ENCODE data around the gene EEIG1. TPM values are rescaled to one million over a fixed set of nuclear protein-coding genes. Genes with fewer than 3 reads are reported as not detected.
A peak's percentile ranks its signal among the peaks of the same experiment; 100 is the strongest.

EEIG1 gene
- total and polyA plus RNA-seq, 10 of the 15 experiments (the other 5 are each of a cell fraction or from before 2014, with no cell fraction given) = 1.2 to 75.9 (median 9.0) TPM

DNA sequence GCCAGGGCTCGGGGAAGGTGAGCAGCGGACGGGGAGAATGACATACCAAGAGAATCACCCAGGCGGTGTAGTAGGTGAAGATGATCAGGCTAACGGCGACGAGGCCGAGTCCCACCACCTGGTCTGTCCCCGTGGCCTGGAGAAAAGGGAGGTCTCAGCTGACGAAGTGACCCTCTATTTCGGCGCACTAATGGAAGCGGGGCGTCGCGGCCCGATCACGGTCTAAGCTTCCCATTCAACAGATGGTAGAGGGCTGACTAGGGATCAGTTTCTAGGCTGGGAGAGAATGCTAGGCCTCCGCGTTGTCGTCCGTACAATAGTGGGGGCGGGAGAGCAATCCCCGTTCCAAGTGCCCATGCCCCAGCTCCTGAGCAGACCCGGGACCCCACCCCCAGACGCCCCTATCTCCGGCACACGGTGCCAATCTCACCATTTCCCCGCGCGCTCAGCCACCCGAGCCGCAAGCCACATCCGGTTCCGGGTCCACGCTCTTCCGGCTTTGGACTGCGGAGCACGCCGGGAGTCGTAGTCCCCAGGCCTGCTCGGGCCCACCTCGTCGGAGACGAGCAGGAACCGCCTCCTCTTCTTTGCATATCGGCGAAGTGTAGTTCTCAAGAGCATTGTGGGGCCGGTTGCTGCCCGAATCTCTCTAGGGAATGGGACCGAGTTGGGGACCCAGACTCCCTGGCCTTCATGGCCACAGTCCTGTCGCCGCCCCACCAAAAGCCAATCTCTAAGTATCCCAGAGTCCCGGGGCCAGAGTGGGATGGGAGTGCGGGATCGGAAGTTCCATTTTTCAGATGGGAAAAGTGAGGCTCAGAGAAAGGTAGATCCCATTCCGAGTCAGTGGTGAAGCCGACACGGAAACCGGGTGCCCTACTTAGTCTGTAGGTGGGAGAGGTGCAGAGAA lies 43.1 kb downstream of the EEIG1 start, which contains the start of gene DPM2 (continued):
- peak; percentile 41; the same call in 1 of the 2 replicates for TF ChIP-seq TAF1 (IDR thresholded peaks at IDR 0.05; ENCODE audit: borderline replicate concordance, low read depth, low read length)
- peak; percentile 92; the same call in 2 of the 3 replicates for TF ChIP-seq POU2F2 (IDR thresholded peaks at IDR 0.05; ENCODE audit: borderline replicate concordance, low read depth, low read length)
- peak in 1 of 2 experiments; percentile 47; a peak in 1 of 4 replicates for TF ChIP-seq ETV6 (conservative IDR thresholded peaks at IDR 0.05 in 1 of 2, IDR thresholded peaks at IDR 0.05 in 1 of 2; ENCODE audit: borderline replicate concordance in 1 of 2, low read depth in 1 of 2)
- TF ChIP-seq MXI1 (IDR thresholded peaks at IDR 0.05; ENCODE audit: low read depth, low read length) = peak; percentile 74
- TF ChIP-seq POLR2AphosphoS5 (IDR thresholded peaks at IDR 0.05; ENCODE audit: low read length) = peak; percentile 77
- TF ChIP-seq, protein P1, sequence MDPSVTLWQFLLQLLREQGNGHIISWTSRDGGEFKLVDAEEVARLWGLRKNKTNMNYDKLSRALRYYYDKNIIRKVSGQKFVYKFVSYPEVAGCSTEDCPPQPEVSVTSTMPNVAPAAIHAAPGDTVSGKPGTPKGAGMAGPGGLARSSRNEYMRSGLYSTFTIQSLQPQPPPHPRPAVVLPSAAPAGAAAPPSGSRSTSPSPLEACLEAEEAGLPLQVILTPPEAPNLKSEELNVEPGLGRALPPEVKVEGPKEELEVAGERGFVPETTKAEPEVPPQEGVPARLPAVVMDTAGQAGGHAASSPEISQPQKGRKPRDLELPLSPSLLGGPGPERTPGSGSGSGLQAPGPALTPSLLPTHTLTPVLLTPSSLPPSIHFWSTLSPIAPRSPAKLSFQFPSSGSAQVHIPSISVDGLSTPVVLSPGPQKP (IDR thresholded peaks at IDR 0.05; ENCODE audit: low read depth, low read length) = peak; percentile 81
- TF ChIP-seq CBFB (IDR thresholded peaks at IDR 0.05; ENCODE audit: low read depth) = peak; percentile 96
- TF ChIP-seq PML (IDR thresholded peaks at IDR 0.05; ENCODE audit: low read length) = peak; percentile 74; the same call in 1 of the 2 replicates
- peak; percentile 84; the same call in 1 of the 2 replicates for TF ChIP-seq TARDBP (IDR thresholded peaks at IDR 0.05; ENCODE audit: borderline replicate concordance)
- peak; percentile 5; the same call in 1 of the 2 replicates for TF ChIP-seq MTA3 (IDR thresholded peaks at IDR 0.05; ENCODE audit: borderline replicate concordance, low read length)
- TF ChIP-seq NFXL1 (IDR thresholded peaks at IDR 0.05; ENCODE audit: borderline replicate concordance) = no peak; the same call in 1 of the 2 replicates
- TF ChIP-seq POLR2A (IDR thresholded peaks at IDR 0.05; ENCODE audit: low read depth, low read length) = peak; percentile 83
- TF ChIP-seq, protein P2, sequence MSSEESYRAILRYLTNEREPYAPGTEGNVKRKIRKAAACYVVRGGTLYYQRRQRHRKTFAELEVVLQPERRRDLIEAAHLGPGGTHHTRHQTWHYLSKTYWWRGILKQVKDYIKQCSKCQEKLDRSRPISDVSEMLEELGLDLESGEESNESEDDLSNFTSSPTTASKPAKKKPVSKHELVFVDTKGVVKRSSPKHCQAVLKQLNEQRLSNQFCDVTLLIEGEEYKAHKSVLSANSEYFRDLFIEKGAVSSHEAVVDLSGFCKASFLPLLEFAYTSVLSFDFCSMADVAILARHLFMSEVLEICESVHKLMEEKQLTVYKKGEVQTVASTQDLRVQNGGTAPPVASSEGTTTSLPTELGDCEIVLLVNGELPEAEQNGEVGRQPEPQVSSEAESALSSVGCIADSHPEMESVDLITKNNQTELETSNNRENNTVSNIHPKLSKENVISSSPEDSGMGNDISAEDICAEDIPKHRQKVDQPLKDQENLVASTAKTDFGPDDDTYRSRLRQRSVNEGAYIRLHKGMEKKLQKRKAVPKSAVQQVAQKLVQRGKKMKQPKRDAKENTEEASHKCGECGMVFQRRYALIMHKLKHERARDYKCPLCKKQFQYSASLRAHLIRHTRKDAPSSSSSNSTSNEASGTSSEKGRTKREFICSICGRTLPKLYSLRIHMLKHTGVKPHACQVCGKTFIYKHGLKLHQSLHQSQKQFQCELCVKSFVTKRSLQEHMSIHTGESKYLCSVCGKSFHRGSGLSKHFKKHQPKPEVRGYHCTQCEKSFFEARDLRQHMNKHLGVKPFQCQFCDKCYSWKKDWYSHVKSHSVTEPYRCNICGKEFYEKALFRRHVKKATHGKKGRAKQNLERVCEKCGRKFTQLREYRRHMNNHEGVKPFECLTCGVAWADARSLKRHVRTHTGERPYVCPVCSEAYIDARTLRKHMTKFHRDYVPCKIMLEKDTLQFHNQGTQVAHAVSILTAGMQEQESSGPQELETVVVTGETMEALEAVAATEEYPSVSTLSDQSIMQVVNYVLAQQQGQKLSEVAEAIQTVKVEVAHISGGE (CRISPR knock-in tag; IDR thresholded peaks at IDR 0.05) = 0 out of 2 replicates have a peak, but pooled peaks have one; percentile 20
- TF ChIP-seq GABPA (IDR thresholded peaks at IDR 0.05; ENCODE audit: low read depth) = peak; percentile 97
- TF ChIP-seq, protein P3, sequence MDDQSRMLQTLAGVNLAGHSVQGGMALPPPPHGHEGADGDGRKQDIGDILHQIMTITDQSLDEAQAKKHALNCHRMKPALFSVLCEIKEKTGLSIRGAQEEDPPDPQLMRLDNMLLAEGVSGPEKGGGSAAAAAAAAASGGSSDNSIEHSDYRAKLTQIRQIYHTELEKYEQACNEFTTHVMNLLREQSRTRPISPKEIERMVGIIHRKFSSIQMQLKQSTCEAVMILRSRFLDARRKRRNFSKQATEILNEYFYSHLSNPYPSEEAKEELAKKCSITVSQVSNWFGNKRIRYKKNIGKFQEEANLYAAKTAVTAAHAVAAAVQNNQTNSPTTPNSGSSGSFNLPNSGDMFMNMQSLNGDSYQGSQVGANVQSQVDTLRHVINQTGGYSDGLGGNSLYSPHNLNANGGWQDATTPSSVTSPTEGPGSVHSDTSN (IDR thresholded peaks at IDR 0.05; ENCODE audit: insufficient replicate concordance, low read depth, low read length) = peak; percentile 28
- TF ChIP-seq, protein P4, sequence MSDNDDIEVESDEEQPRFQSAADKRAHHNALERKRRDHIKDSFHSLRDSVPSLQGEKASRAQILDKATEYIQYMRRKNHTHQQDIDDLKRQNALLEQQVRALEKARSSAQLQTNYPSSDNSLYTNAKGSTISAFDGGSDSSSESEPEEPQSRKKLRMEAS (IDR thresholded peaks at IDR 0.05; ENCODE audit: low read depth, low read length) = peak; percentile 68
- TF ChIP-seq NR2C1 (IDR thresholded peaks at IDR 0.05) = peak; percentile 85
- TF ChIP-seq JUND (IDR thresholded peaks at IDR 0.05; ENCODE audit: low read depth, low read length) = no peak
- peak; percentile 52; the same call in 1 of the 2 replicates for TF ChIP-seq TCF12 (IDR thresholded peaks at IDR 0.05; ENCODE audit: low read depth, low read length)
- 0 out of 2 replicates have a peak, but pooled peaks have one; percentile 43 for TF ChIP-seq DPF2 (IDR thresholded peaks at IDR 0.05)
- TF ChIP-seq IRF4 (IDR thresholded peaks at IDR 0.05; ENCODE audit: low read depth, low read length) = 0 out of 2 replicates have a peak, but pooled peaks have one; percentile 10
- TF ChIP-seq FOS (IDR thresholded peaks at IDR 0.05; ENCODE audit: borderline replicate concordance, extremely low read depth, insufficient read length) = no peak
- TF ChIP-seq CHD4 (IDR thresholded peaks at IDR 0.05) = no peak
